Dendritic cell treated with granulocyte-macrophage colony-stimulating factor and Interleukin-4, amounts not matched to agents 40 ng/mL and 50 ng/mL, for 4 days (primary cell): ENCODE measurements around the gene ATP8B3.

Experiments
- H3K27ac Mint-ChIP-seq: one replicate; pipeline ENCODE4 v1.8.0; 2022; ENCODE audit warnings: mild to moderate bottlenecking, mixed read lengths
- H3K27me3 Mint-ChIP-seq: one replicate; pipeline ENCODE4 v1.8.0; 2022; ENCODE audit warnings: mild to moderate bottlenecking, mixed read lengths
- H3K36me3 Mint-ChIP-seq: one replicate; pipeline ENCODE4 v1.8.0; 2022; ENCODE audit warnings: low read depth, mixed read lengths
- H3K4me1 Mint-ChIP-seq: one replicate; pipeline ENCODE4 v1.8.0; 2022; ENCODE audit warnings: low read depth, mixed read lengths
- H3K4me3 Mint-ChIP-seq: one replicate; pipeline ENCODE4 v1.8.0; 2022; ENCODE audit warnings: mild to moderate bottlenecking, moderate library complexity, mixed read lengths
- H3K9me3 Mint-ChIP-seq: one replicate; pipeline ENCODE4 v1.8.0; 2022; ENCODE audit warnings: mixed read lengths
- intact Hi-C: fragments of 100-400 bp; cut with micrococcal nuclease; formaldehyde crosslinking; loops from one replicate; pipeline ENCODE4 v1.15.0; 2022

Gene ATP8B3, protein sequence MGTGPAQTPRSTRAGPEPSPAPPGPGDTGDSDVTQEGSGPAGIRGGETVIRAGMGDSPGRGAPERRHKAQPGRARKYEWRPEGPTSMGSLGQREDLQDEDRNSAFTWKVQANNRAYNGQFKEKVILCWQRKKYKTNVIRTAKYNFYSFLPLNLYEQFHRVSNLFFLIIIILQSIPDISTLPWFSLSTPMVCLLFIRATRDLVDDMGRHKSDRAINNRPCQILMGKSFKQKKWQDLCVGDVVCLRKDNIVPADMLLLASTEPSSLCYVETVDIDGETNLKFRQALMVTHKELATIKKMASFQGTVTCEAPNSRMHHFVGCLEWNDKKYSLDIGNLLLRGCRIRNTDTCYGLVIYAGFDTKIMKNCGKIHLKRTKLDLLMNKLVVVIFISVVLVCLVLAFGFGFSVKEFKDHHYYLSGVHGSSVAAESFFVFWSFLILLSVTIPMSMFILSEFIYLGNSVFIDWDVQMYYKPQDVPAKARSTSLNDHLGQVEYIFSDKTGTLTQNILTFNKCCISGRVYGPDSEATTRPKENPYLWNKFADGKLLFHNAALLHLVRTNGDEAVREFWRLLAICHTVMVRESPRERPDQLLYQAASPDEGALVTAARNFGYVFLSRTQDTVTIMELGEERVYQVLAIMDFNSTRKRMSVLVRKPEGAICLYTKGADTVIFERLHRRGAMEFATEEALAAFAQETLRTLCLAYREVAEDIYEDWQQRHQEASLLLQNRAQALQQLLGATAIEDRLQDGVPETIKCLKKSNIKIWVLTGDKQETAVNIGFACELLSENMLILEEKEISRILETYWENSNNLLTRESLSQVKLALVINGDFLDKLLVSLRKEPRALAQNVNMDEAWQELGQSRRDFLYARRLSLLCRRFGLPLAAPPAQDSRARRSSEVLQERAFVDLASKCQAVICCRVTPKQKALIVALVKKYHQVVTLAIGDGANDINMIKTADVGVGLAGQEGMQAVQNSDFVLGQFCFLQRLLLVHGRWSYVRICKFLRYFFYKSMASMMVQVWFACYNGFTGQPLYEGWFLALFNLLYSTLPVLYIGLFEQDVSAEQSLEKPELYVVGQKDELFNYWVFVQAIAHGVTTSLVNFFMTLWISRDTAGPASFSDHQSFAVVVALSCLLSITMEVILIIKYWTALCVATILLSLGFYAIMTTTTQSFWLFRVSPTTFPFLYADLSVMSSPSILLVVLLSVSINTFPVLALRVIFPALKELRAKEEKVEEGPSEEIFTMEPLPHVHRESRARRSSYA (N-terminal part only)

DNA sequence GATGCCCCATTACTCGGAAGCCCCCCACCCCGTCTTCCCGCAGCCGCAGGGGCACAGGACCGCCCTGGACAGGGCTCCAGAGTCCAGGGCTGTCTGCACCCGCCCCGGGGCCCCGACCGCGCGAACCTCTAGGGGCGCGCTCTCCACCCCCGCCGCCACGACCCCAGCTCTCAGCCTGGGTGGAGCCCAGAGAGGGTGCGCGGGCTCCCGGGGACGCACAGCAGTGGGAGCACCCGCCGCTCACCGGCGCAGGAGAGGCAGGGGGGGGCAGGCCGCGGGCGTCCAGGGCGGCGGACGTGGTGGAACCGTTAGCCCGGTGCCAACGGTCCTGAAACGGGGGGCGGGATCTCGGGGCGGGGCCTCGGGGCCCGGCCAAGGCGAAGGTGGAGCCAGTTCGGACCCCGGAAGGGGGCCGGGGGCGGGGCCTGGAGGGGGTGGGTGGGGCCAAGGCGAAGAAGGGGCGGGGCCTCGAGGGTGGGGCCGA lies at the start of gene ATP8B3:
ATP8B3 (minus strand) TSS at position 335 of the 484 bp plus-strand sequence. CDS start 540 bp downstream, outside the sequence.
- H3K4me1 Mint-ChIP-seq: peaks cover 28% of the 10 kb centered on the region
- H3K27me3 Mint-ChIP-seq: no peaks in the 10 kb centered on the region
- intact Hi-C loops: no loop called here
- H3K4me3 Mint-ChIP-seq: peak within 1 kb of the TSS; percentile 93
- H3K36me3 Mint-ChIP-seq: peaks cover 34% of the 10 kb centered on the region
- peak within 1 kb of the TSS; percentile 97 for H3K27ac Mint-ChIP-seq
- H3K9me3 Mint-ChIP-seq: no peaks in the 10 kb centered on the region

DNA sequence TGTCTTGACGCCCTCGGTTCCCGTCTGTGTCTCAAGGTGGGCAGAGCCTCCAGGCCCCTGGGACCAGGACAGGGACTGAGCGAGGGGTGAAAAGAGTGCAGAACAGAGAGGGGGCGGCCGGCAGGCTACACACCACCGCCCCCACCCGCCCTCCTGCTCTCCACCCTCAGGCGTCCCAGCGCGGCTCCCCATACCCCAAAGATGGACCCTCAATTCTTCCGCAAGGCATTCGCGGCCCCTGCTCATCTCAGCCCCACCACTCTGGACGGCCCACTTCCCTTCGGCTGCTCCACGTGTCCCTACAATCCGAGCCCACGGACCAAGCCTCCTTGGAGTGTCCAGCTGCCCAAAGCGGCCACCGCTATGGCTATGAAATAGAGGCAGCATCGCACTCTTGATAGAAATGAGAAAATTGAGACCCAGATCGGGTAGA lies 49.5 kb upstream of the ATP8B3 start:
- Mint-ChIP-seq H3K9me3 (no peaks in the 10 kb centered on the region), H3K36me3 (peaks cover 19% of the 10 kb centered on the region), H3K4me1 (peaks cover 62% of the 10 kb centered on the region), H3K4me3 (peak overlapping the region; percentile 91), H3K27ac (peak overlapping the region; percentile 89), H3K27me3 (no peaks in the 10 kb centered on the region)
- intact Hi-C loops: loop anchor here (5.0 kb wide), 1 partner anchor 36 kb away; no protein-coding TSS in a partner anchor

- Mint-ChIP-seq H3K27ac (peak overlapping the region; percentile 89), H3K4me1 (peaks cover 62% of the 10 kb centered on the region), H3K4me3 (peak overlapping the region; percentile 91), H3K36me3 (peaks cover 25% of the 10 kb centered on the region), H3K27me3 (no peaks in the 10 kb centered on the region), H3K9me3 (no peaks in the 10 kb centered on the region)
- intact Hi-C loops: loop anchor here (5.0 kb wide), 1 partner anchor 36 kb away; no protein-coding TSS in a partner anchor
These were observed 48.9 kb upstream of the ATP8B3 start for GRCh38 chr19:1860821-1861598.

GRCh38 chr19:1860042-1860775 lies 48.1 kb upstream of the ATP8B3 start:
- peaks cover 55% of the 10 kb centered on the region for H3K4me1 Mint-ChIP-seq
- intact Hi-C loops: loop anchor here (5.0 kb wide), 1 partner anchor 37 kb away; no protein-coding TSS in a partner anchor
- H3K27me3 Mint-ChIP-seq: no peaks in the 10 kb centered on the region
- H3K27ac Mint-ChIP-seq: peak overlapping the region; percentile 97
- H3K36me3 Mint-ChIP-seq: peaks cover 30% of the 10 kb centered on the region
- peak overlapping the region; percentile 91 for H3K4me3 Mint-ChIP-seq
- H3K9me3 Mint-ChIP-seq: no peaks in the 10 kb centered on the region

GRCh38 chr19:1859331-1859781 lies 47.3 kb upstream of the ATP8B3 start:
- H3K9me3 Mint-ChIP-seq: no peaks in the 10 kb centered on the region
- intact Hi-C loops: no loop called here
- peak overlapping the region; percentile 97 for H3K27ac Mint-ChIP-seq
- peak overlapping the region; percentile 48 for H3K4me3 Mint-ChIP-seq
- H3K4me1 Mint-ChIP-seq: peaks cover 59% of the 10 kb centered on the region
- H3K27me3 Mint-ChIP-seq: no peaks in the 10 kb centered on the region
- H3K36me3 Mint-ChIP-seq: peaks cover 32% of the 10 kb centered on the region

- Mint-ChIP-seq H3K4me3 (peak overlapping the region; percentile 82), H3K4me1 (peaks cover 64% of the 10 kb centered on the region), H3K27ac (peak overlapping the region; percentile 97), H3K27me3 (no peaks in the 10 kb centered on the region), H3K36me3 (peaks cover 39% of the 10 kb centered on the region), H3K9me3 (no peaks in the 10 kb centered on the region)
- intact Hi-C loops: no loop called here
These were observed 46.5 kb upstream of the ATP8B3 start for GRCh38 chr19:1858412-1859081.

- Mint-ChIP-seq H3K36me3 (peaks cover 45% of the 10 kb centered on the region), H3K4me3 (peak overlapping the region; percentile 82), H3K27ac (peak overlapping the region; percentile 97), H3K27me3 (no peaks in the 10 kb centered on the region), H3K4me1 (peaks cover 70% of the 10 kb centered on the region), H3K9me3 (no peaks in the 10 kb centered on the region)
- intact Hi-C loops: no loop called here
These were observed 45.7 kb upstream of the ATP8B3 start for GRCh38 chr19:1857648-1858326.

- Mint-ChIP-seq H3K27me3 (peaks cover 4% of the 10 kb centered on the region), H3K4me3 (peak overlapping the region; percentile 88), H3K4me1 (peaks cover 77% of the 10 kb centered on the region), H3K9me3 (no peaks in the 10 kb centered on the region), H3K27ac (peak overlapping the region; percentile 97), H3K36me3 (peaks cover 38% of the 10 kb centered on the region)
- intact Hi-C loops: no loop called here
These were observed 44.9 kb upstream of the ATP8B3 start for GRCh38 chr19:1856698-1857603.

- H3K4me1 Mint-ChIP-seq: peaks cover 72% of the 10 kb centered on the region
- H3K27ac Mint-ChIP-seq: peak overlapping the region; percentile 97
- intact Hi-C loops: no loop called here
- peaks cover 33% of the 10 kb centered on the region for H3K36me3 Mint-ChIP-seq
- H3K27me3 Mint-ChIP-seq: peaks cover 4% of the 10 kb centered on the region
- H3K4me3 Mint-ChIP-seq: peak overlapping the region; percentile 88
- H3K9me3 Mint-ChIP-seq: no peaks in the 10 kb centered on the region
These were observed 44.2 kb upstream of the ATP8B3 start for GRCh38 chr19:1856345-1856697.

GRCh38 chr19:1855828-1856255 lies 43.8 kb upstream of the ATP8B3 start:
- Mint-ChIP-seq H3K27me3 (peaks cover 4% of the 10 kb centered on the region), H3K27ac (peak overlapping the region; percentile 97), H3K9me3 (no peaks in the 10 kb centered on the region), H3K4me1 (peaks cover 72% of the 10 kb centered on the region), H3K4me3 (peak overlapping the region; percentile 88), H3K36me3 (peaks cover 35% of the 10 kb centered on the region)
- intact Hi-C loops: no loop called here
